ENCODE data around the gene EPB41L3. TPM values are rescaled to one million over a fixed set of nuclear protein-coding genes. Genes with fewer than 3 reads are reported as not detected.
"Not testable (repeated sequence)": the region's sequence is repeated elsewhere in the genome, so short reads cannot be mapped to it uniquely, and the experiment has no call there.

The EPB41L3 gene
- total RNA-seq, 2 experiments from 2014 or later: 1.9 to 3.4 TPM

GRCh38 chr18:5519448-5520298 is 24.1 kb downstream of the EPB41L3 start:
- H3K36me3 Mint-ChIP-seq: no peaks in the 10 kb centered on the region
- H3K4me3 Mint-ChIP-seq: no peak overlapping the region
- DNase-seq (no peak), ATAC-seq (ENCODE audit: low read depth) (no peak)
- no peaks in the 10 kb centered on the region for H3K27me3 Mint-ChIP-seq
- H3K27ac Mint-ChIP-seq: no peak overlapping the region
- POLR2A ChIA-PET: no interaction called here
- no peaks in the 10 kb centered on the region for H3K9me3 Mint-ChIP-seq
- H3K4me1 Mint-ChIP-seq: no peaks in the 10 kb centered on the region

- H3K27me3 Mint-ChIP-seq: no peaks in the 10 kb centered on the region
- no peak overlapping the region for H3K27ac Mint-ChIP-seq
- H3K9me3 Mint-ChIP-seq: no peaks in the 10 kb centered on the region
- DNase-seq: no peak
- H3K4me1 Mint-ChIP-seq: no peaks in the 10 kb centered on the region
- POLR2A ChIA-PET: no interaction called here
- H3K4me3 Mint-ChIP-seq: no peak overlapping the region
- no peak for ATAC-seq (ENCODE audit: low read depth)
- H3K36me3 Mint-ChIP-seq: no peaks in the 10 kb centered on the region
These were observed 24.9 kb downstream of the EPB41L3 start for GRCh38 chr18:5518899-5519371.

GRCh38 chr18:5518179-5518770 is 25.5 kb downstream of the EPB41L3 start:
- POLR2A ChIA-PET: no interaction called here
- ATAC-seq (ENCODE audit: low read depth): no peak

GRCh38 chr18:5516841-5517240 is 27.0 kb downstream of the EPB41L3 start:
- ATAC-seq (ENCODE audit: low read depth) (no peak), DNase-seq (no peak)
- Mint-ChIP-seq H3K27me3 (no peaks in the 10 kb centered on the region), H3K36me3 (no peaks in the 10 kb centered on the region), H3K4me1 (no peaks in the 10 kb centered on the region), H3K27ac (no peak overlapping the region), H3K4me3 (no peak overlapping the region), H3K9me3 (no peaks in the 10 kb centered on the region)
- POLR2A ChIA-PET: no interaction called here

More at GRCh38 chr18:5518179-5518770, 25.5 kb downstream of the EPB41L3 start:
- Mint-ChIP-seq H3K4me3 (no peak overlapping the region), H3K36me3 (no peaks in the 10 kb centered on the region), H3K27me3 (no peaks in the 10 kb centered on the region), H3K4me1 (no peaks in the 10 kb centered on the region), H3K9me3 (no peaks in the 10 kb centered on the region), H3K27ac (no peak overlapping the region)
- DNase-seq: no peak

- Mint-ChIP-seq H3K9me3 (no peaks in the 10 kb centered on the region), H3K36me3 (no peaks in the 10 kb centered on the region), H3K27ac (no peak overlapping the region), H3K4me3 (no peak overlapping the region), H3K27me3 (no peaks in the 10 kb centered on the region), H3K4me1 (no peaks in the 10 kb centered on the region)
- POLR2A ChIA-PET: no interaction called here
- DNase-seq (no peak), ATAC-seq (ENCODE audit: low read depth) (no peak)
These were observed 28.6 kb downstream of the EPB41L3 start for GRCh38 chr18:5515011-5515784.

GRCh38 chr18:5513947-5514346 is 29.9 kb downstream of the EPB41L3 start:
- H3K27me3 Mint-ChIP-seq: no peaks in the 10 kb centered on the region
- POLR2A ChIA-PET: no interaction called here
- ATAC-seq (ENCODE audit: low read depth) (no peak), DNase-seq (no peak)
- no peak overlapping the region for H3K4me3 Mint-ChIP-seq
- H3K9me3 Mint-ChIP-seq: no peaks in the 10 kb centered on the region
- H3K4me1 Mint-ChIP-seq: no peaks in the 10 kb centered on the region
- no peaks in the 10 kb centered on the region for H3K36me3 Mint-ChIP-seq
- H3K27ac Mint-ChIP-seq: no peak overlapping the region

GRCh38 chr18:5512176-5512575 is 31.6 kb downstream of the EPB41L3 start:
- POLR2A ChIA-PET: no interaction called here
- DNase-seq (no peak), ATAC-seq (ENCODE audit: low read depth) (no peak)
- Mint-ChIP-seq H3K27ac (no peak overlapping the region), H3K9me3 (no peaks in the 10 kb centered on the region), H3K4me1 (no peaks in the 10 kb centered on the region), H3K27me3 (no peaks in the 10 kb centered on the region), H3K36me3 (no peaks in the 10 kb centered on the region), H3K4me3 (no peak overlapping the region)

- H3K4me1 Mint-ChIP-seq; POLR2A ChIA-PET; ATAC-seq (ENCODE audit: low read depth); DNase-seq; H3K4me3 Mint-ChIP-seq; H3K27me3 Mint-ChIP-seq; H3K36me3 Mint-ChIP-seq; H3K27ac Mint-ChIP-seq; H3K9me3 Mint-ChIP-seq: not testable (repeated sequence)
These were observed 32.3 kb downstream of the EPB41L3 start for GRCh38 chr18:5511541-5511940.

- Mint-ChIP-seq H3K4me1 (no peaks in the 10 kb centered on the region), H3K9me3 (no peaks in the 10 kb centered on the region), H3K36me3 (no peaks in the 10 kb centered on the region), H3K4me3 (no peak overlapping the region), H3K27ac (no peak overlapping the region), H3K27me3 (peaks cover 2% of the 10 kb centered on the region)
- DNase-seq: no peak
- POLR2A ChIA-PET: interaction anchor here (0.6 kb wide), 1 partner anchor 126 kb away, joined by 3 read pairs; no protein-coding TSS in a partner anchor
- no peak for ATAC-seq (ENCODE audit: low read depth)
These were observed 33.5 kb downstream of the EPB41L3 start for GRCh38 chr18:5510135-5510846.

- DNase-seq: no peak
- H3K27ac Mint-ChIP-seq: no peak overlapping the region
- POLR2A ChIA-PET: no interaction called here
- H3K4me3 Mint-ChIP-seq: no peak overlapping the region
- no peak for ATAC-seq (ENCODE audit: low read depth)
- no peaks in the 10 kb centered on the region for H3K36me3 Mint-ChIP-seq
- peaks cover 2% of the 10 kb centered on the region for H3K27me3 Mint-ChIP-seq
- H3K9me3 Mint-ChIP-seq: no peaks in the 10 kb centered on the region
- H3K4me1 Mint-ChIP-seq: no peaks in the 10 kb centered on the region
These were observed 35.0 kb downstream of the EPB41L3 start for GRCh38 chr18:5508821-5509220.

- DNase-seq: no peak
- H3K36me3 Mint-ChIP-seq: no peaks in the 10 kb centered on the region
- POLR2A ChIA-PET: no interaction called here
- H3K27me3 Mint-ChIP-seq: peaks cover 2% of the 10 kb centered on the region
- no peak overlapping the region for H3K4me3 Mint-ChIP-seq
- ATAC-seq (ENCODE audit: low read depth): no peak
- no peak overlapping the region for H3K27ac Mint-ChIP-seq
- H3K9me3 Mint-ChIP-seq: no peaks in the 10 kb centered on the region
- H3K4me1 Mint-ChIP-seq: no peaks in the 10 kb centered on the region
These were observed 36.0 kb downstream of the EPB41L3 start for GRCh38 chr18:5507756-5508155.

- no peaks in the 10 kb centered on the region for H3K9me3 Mint-ChIP-seq
- no peak overlapping the region for H3K4me3 Mint-ChIP-seq
- DNase-seq (no peak), ATAC-seq (ENCODE audit: low read depth) (no peak)
- no peaks in the 10 kb centered on the region for H3K36me3 Mint-ChIP-seq
- no peak overlapping the region for H3K27ac Mint-ChIP-seq
- POLR2A ChIA-PET: no interaction called here
- H3K4me1 Mint-ChIP-seq: no peaks in the 10 kb centered on the region
- H3K27me3 Mint-ChIP-seq: peaks cover 6% of the 10 kb centered on the region
These were observed 37.6 kb downstream of the EPB41L3 start for GRCh38 chr18:5506174-5506573.

GRCh38 chr18:5503740-5504139 is 40.1 kb downstream of the EPB41L3 start:
- no peak overlapping the region for H3K27ac Mint-ChIP-seq
- H3K4me1 Mint-ChIP-seq: no peaks in the 10 kb centered on the region
- peaks cover 9% of the 10 kb centered on the region for H3K27me3 Mint-ChIP-seq
- POLR2A ChIA-PET: no interaction called here
- ATAC-seq (ENCODE audit: low read depth): no peak
- no peak for DNase-seq
- no peak overlapping the region for H3K4me3 Mint-ChIP-seq
- H3K9me3 Mint-ChIP-seq: no peaks in the 10 kb centered on the region
- H3K36me3 Mint-ChIP-seq: no peaks in the 10 kb centered on the region

All from activated naive CD8-positive, alpha-beta T cell treated with anti-CD3 and anti-CD28 coated beads, Interleukin-2, amount 10 ng/mL, durations not matched to agents 7 days and 5 days (primary cell).